ENCODE data around the gene DLG2.

Gene DLG2

GRCh38 chr11:83583757-83584366, 2043.3 kb downstream of the DLG2 start:
- Histone ChIP-seq H3K4me1 (ENCODE audit: control insufficient read depth, insufficient read depth, low read length) (no peaks in the 10 kb centered on the region), H3K9ac (ENCODE audit: low read length) (no peak overlapping the region), H3K27ac (ENCODE audit: low read depth, low read length) (no peak overlapping the region), H3K9me3 (ENCODE audit: control insufficient read depth, insufficient read depth, low read depth, low read length) (no peaks in the 10 kb centered on the region), H3K36me3 (ENCODE audit: control insufficient read depth, insufficient read depth, low read length) (no peaks in the 10 kb centered on the region), H3K4me3 (ENCODE audit: low read depth, low read length) (no peak overlapping the region), H3K27me3 (ENCODE audit: control insufficient read depth, insufficient read depth, low read length) (no peaks in the 10 kb centered on the region)

- Histone ChIP-seq H3K27ac (ENCODE audit: low read depth, low read length) (no peak overlapping the region), H3K27me3 (ENCODE audit: control insufficient read depth, insufficient read depth, low read length) (no peaks in the 10 kb centered on the region), H3K9ac (ENCODE audit: low read length) (no peak overlapping the region), H3K4me3 (ENCODE audit: low read depth, low read length) (no peak overlapping the region), H3K4me1 (ENCODE audit: control insufficient read depth, insufficient read depth, low read length) (peaks cover 4% of the 10 kb centered on the region; the same call in 1 of the 2 replicates), H3K36me3 (ENCODE audit: control insufficient read depth, insufficient read depth, low read length) (no peaks in the 10 kb centered on the region), H3K9me3 (ENCODE audit: control insufficient read depth, insufficient read depth, low read depth, low read length) (no peaks in the 10 kb centered on the region)
Observed at GRCh38 chr11:83574519-83574918, 2052.6 kb downstream of the DLG2 start.

GRCh38 chr11:83572581-83573496, 2054.3 kb downstream of the DLG2 start:
- H3K27ac ChIP-seq (ENCODE audit: low read depth, low read length) = no peak overlapping the region
- H3K4me3 ChIP-seq (ENCODE audit: low read depth, low read length) = no peak overlapping the region
- H3K27me3 ChIP-seq (ENCODE audit: control insufficient read depth, insufficient read depth, low read length) = no peaks in the 10 kb centered on the region
- peaks cover 6% of the 10 kb centered on the region; the same call in 1 of the 2 replicates for H3K4me1 ChIP-seq (ENCODE audit: control insufficient read depth, insufficient read depth, low read length)
- no peaks in the 10 kb centered on the region for H3K9me3 ChIP-seq (ENCODE audit: control insufficient read depth, insufficient read depth, low read depth, low read length)
- H3K9ac ChIP-seq (ENCODE audit: low read length) = no peak overlapping the region
- H3K36me3 ChIP-seq (ENCODE audit: control insufficient read depth, insufficient read depth, low read length) = no peaks in the 10 kb centered on the region

- H3K9me3 ChIP-seq (ENCODE audit: control insufficient read depth, insufficient read depth, low read depth, low read length) = no peaks in the 10 kb centered on the region
- H3K4me1 ChIP-seq (ENCODE audit: control insufficient read depth, insufficient read depth, low read length) = peaks cover 18% of the 10 kb centered on the region
Observed at GRCh38 chr11:83571302-83571701, 2055.8 kb downstream of the DLG2 start.

GRCh38 chr11:83569134-83569805, 2057.9 kb downstream of the DLG2 start:
- Histone ChIP-seq H3K4me1 (ENCODE audit: control insufficient read depth, insufficient read depth, low read length) (peaks cover 18% of the 10 kb centered on the region), H3K9me3 (ENCODE audit: control insufficient read depth, insufficient read depth, low read depth, low read length) (no peaks in the 10 kb centered on the region), H3K36me3 (ENCODE audit: control insufficient read depth, insufficient read depth, low read length) (no peaks in the 10 kb centered on the region), H3K4me3 (ENCODE audit: low read depth, low read length) (no peak overlapping the region), H3K9ac (ENCODE audit: low read length) (no peak overlapping the region), H3K27ac (ENCODE audit: low read depth, low read length) (no peak overlapping the region), H3K27me3 (ENCODE audit: control insufficient read depth, insufficient read depth, low read length) (no peaks in the 10 kb centered on the region)

More at GRCh38 chr11:83571302-83571701, 2055.8 kb downstream of the DLG2 start:
- Histone ChIP-seq H3K27ac (ENCODE audit: low read depth, low read length) (no peak overlapping the region), H3K36me3 (ENCODE audit: control insufficient read depth, insufficient read depth, low read length) (no peaks in the 10 kb centered on the region), H3K9ac (ENCODE audit: low read length) (no peak overlapping the region), H3K27me3 (ENCODE audit: control insufficient read depth, insufficient read depth, low read length) (no peaks in the 10 kb centered on the region), H3K4me3 (ENCODE audit: low read depth, low read length) (no peak overlapping the region)

GRCh38 chr11:83568516-83568915, 2058.6 kb downstream of the DLG2 start:
- Histone ChIP-seq H3K4me3 (ENCODE audit: low read depth, low read length) (no peak overlapping the region), H3K4me1 (ENCODE audit: control insufficient read depth, insufficient read depth, low read length) (peaks cover 18% of the 10 kb centered on the region), H3K27me3 (ENCODE audit: control insufficient read depth, insufficient read depth, low read length) (no peaks in the 10 kb centered on the region), H3K9me3 (ENCODE audit: control insufficient read depth, insufficient read depth, low read depth, low read length) (no peaks in the 10 kb centered on the region), H3K27ac (ENCODE audit: low read depth, low read length) (no peak overlapping the region), H3K9ac (ENCODE audit: low read length) (no peak overlapping the region), H3K36me3 (ENCODE audit: control insufficient read depth, insufficient read depth, low read length) (no peaks in the 10 kb centered on the region)

- Histone ChIP-seq H3K9me3 (ENCODE audit: control insufficient read depth, insufficient read depth, low read depth, low read length) (no peaks in the 10 kb centered on the region), H3K27ac (ENCODE audit: low read depth, low read length) (no peak overlapping the region), H3K4me3 (ENCODE audit: low read depth, low read length) (no peak overlapping the region), H3K36me3 (ENCODE audit: control insufficient read depth, insufficient read depth, low read length) (no peaks in the 10 kb centered on the region), H3K4me1 (ENCODE audit: control insufficient read depth, insufficient read depth, low read length) (peaks cover 18% of the 10 kb centered on the region), H3K9ac (ENCODE audit: low read length) (no peak overlapping the region), H3K27me3 (ENCODE audit: control insufficient read depth, insufficient read depth, low read length) (no peaks in the 10 kb centered on the region)
Observed at GRCh38 chr11:83566950-83567349, 2060.2 kb downstream of the DLG2 start.

GRCh38 chr11:83564870-83565269, 2062.3 kb downstream of the DLG2 start:
- Histone ChIP-seq H3K4me1 (ENCODE audit: control insufficient read depth, insufficient read depth, low read length) (peaks cover 14% of the 10 kb centered on the region), H3K36me3 (ENCODE audit: control insufficient read depth, insufficient read depth, low read length) (no peaks in the 10 kb centered on the region), H3K27me3 (ENCODE audit: control insufficient read depth, insufficient read depth, low read length) (no peaks in the 10 kb centered on the region), H3K9me3 (ENCODE audit: control insufficient read depth, insufficient read depth, low read depth, low read length) (peaks cover 5% of the 10 kb centered on the region; the same call in 1 of the 2 replicates), H3K4me3 (ENCODE audit: low read depth, low read length) (no peak overlapping the region), H3K27ac (ENCODE audit: low read depth, low read length) (no peak overlapping the region), H3K9ac (ENCODE audit: low read length) (no peak overlapping the region)

- Histone ChIP-seq H3K4me3 (ENCODE audit: low read depth, low read length) (no peak overlapping the region), H3K27me3 (ENCODE audit: control insufficient read depth, insufficient read depth, low read length) (no peaks in the 10 kb centered on the region), H3K27ac (ENCODE audit: low read depth, low read length) (no peak overlapping the region), H3K9ac (ENCODE audit: low read length) (no peak overlapping the region), H3K9me3 (ENCODE audit: control insufficient read depth, insufficient read depth, low read depth, low read length) (peaks cover 5% of the 10 kb centered on the region; the same call in 1 of the 2 replicates), H3K36me3 (ENCODE audit: control insufficient read depth, insufficient read depth, low read length) (no peaks in the 10 kb centered on the region), H3K4me1 (ENCODE audit: control insufficient read depth, insufficient read depth, low read length) (peaks cover 3% of the 10 kb centered on the region)
Observed at GRCh38 chr11:83558281-83558680, 2068.9 kb downstream of the DLG2 start.

- H3K9me3 ChIP-seq (ENCODE audit: control insufficient read depth, insufficient read depth, low read depth, low read length) = peaks cover 5% of the 10 kb centered on the region; the same call in 1 of the 2 replicates
- no peak overlapping the region for H3K27ac ChIP-seq (ENCODE audit: low read depth, low read length)
- no peaks in the 10 kb centered on the region for H3K27me3 ChIP-seq (ENCODE audit: control insufficient read depth, insufficient read depth, low read length)
- H3K4me3 ChIP-seq (ENCODE audit: low read depth, low read length) = no peak overlapping the region
- no peak overlapping the region for H3K9ac ChIP-seq (ENCODE audit: low read length)
- H3K4me1 ChIP-seq (ENCODE audit: control insufficient read depth, insufficient read depth, low read length) = peaks cover 3% of the 10 kb centered on the region
- no peaks in the 10 kb centered on the region for H3K36me3 ChIP-seq (ENCODE audit: control insufficient read depth, insufficient read depth, low read length)
Observed at GRCh38 chr11:83557653-83558052, 2069.5 kb downstream of the DLG2 start.

GRCh38 chr11:83554876-83555275, 2072.3 kb downstream of the DLG2 start:
- no peaks in the 10 kb centered on the region for H3K27me3 ChIP-seq (ENCODE audit: control insufficient read depth, insufficient read depth, low read length)
- no peaks in the 10 kb centered on the region for H3K9me3 ChIP-seq (ENCODE audit: control insufficient read depth, insufficient read depth, low read depth, low read length)
- no peak overlapping the region for H3K27ac ChIP-seq (ENCODE audit: low read depth, low read length)
- H3K36me3 ChIP-seq (ENCODE audit: control insufficient read depth, insufficient read depth, low read length) = no peaks in the 10 kb centered on the region
- no peak overlapping the region for H3K9ac ChIP-seq (ENCODE audit: low read length)
- peaks cover 3% of the 10 kb centered on the region for H3K4me1 ChIP-seq (ENCODE audit: control insufficient read depth, insufficient read depth, low read length)
- H3K4me3 ChIP-seq (ENCODE audit: low read depth, low read length) = no peak overlapping the region

All from HUES6 (cell line).